ENCODE results near the gene ADARB2.

ADARB2 gene

GRCh38 chr10:1609648-1609970 is 127.7 kb downstream of the ADARB2 start:
- no peak for DNase-seq (ENCODE audit: extremely low spot score)
- CTCF ChIA-PET, result no interaction called here

GRCh38 chr10:1608851-1609647 is 128.3 kb downstream of the ADARB2 start:
- no peak for DNase-seq (ENCODE audit: extremely low spot score)
- ChIA-PET CTCF (no interaction called here), POLR2A (no interaction called here)
- TF ChIP-seq HDGF (IDR thresholded peaks at IDR 0.05; ENCODE audit: borderline replicate concordance) (no peak), SP1 (IDR thresholded peaks at IDR 0.05) (no peak), FOXK2 (IDR thresholded peaks at IDR 0.05) (no peak), PKNOX1 (IDR thresholded peaks at IDR 0.05) (no peak), FOXA1 (IDR thresholded peaks at IDR 0.05) (no peak), NFRKB (IDR thresholded peaks at IDR 0.05) (no peak), LEF1 (IDR thresholded peaks at IDR 0.05; ENCODE audit: borderline replicate concordance) (no peak), BHLHE40 (IDR thresholded peaks at IDR 0.05; ENCODE audit: borderline replicate concordance) (no peak), CTBP1 (IDR thresholded peaks at IDR 0.05; ENCODE audit: borderline replicate concordance) (no peak), L3MBTL2 (conservative IDR thresholded peaks at IDR 0.05) (no peak), ELF4 (IDR thresholded peaks at IDR 0.05) (no peak), SUZ12 (IDR thresholded peaks at IDR 0.05) (no peak), ARNT (IDR thresholded peaks at IDR 0.05) (no peak), TARDBP (IDR thresholded peaks at IDR 0.05) (no peak), ZNF384 (IDR thresholded peaks at IDR 0.05) (no peak), FOXM1 (IDR thresholded peaks at IDR 0.05; ENCODE audit: borderline replicate concordance) (no peak)

More at GRCh38 chr10:1609648-1609970, 127.7 kb downstream of the ADARB2 start:
- POLR2A ChIA-PET, result no interaction called here
- TF ChIP-seq HDGF (IDR thresholded peaks at IDR 0.05; ENCODE audit: borderline replicate concordance) (no peak), BHLHE40 (IDR thresholded peaks at IDR 0.05; ENCODE audit: borderline replicate concordance) (no peak), L3MBTL2 (conservative IDR thresholded peaks at IDR 0.05) (no peak), ARNT (IDR thresholded peaks at IDR 0.05) (no peak), FOXK2 (IDR thresholded peaks at IDR 0.05) (no peak), FOXM1 (IDR thresholded peaks at IDR 0.05; ENCODE audit: borderline replicate concordance) (no peak), ZNF384 (IDR thresholded peaks at IDR 0.05) (no peak), CTBP1 (IDR thresholded peaks at IDR 0.05; ENCODE audit: borderline replicate concordance) (no peak)

- ChIA-PET POLR2A (no interaction called here), CTCF (no interaction called here)
- DNase-seq (ENCODE audit: extremely low spot score), result no peak
These were observed 128.9 kb downstream of the ADARB2 start for GRCh38 chr10:1608408-1608807.

GRCh38 chr10:1607466-1607865 is 129.9 kb downstream of the ADARB2 start:
- TF ChIP-seq NFRKB (IDR thresholded peaks at IDR 0.05), result no peak
- no peak for TF ChIP-seq L3MBTL2 (conservative IDR thresholded peaks at IDR 0.05)
- TF ChIP-seq FOXK2 (IDR thresholded peaks at IDR 0.05), result no peak
- TF ChIP-seq ELF4 (IDR thresholded peaks at IDR 0.05), result no peak
- no peak for TF ChIP-seq CTBP1 (IDR thresholded peaks at IDR 0.05; ENCODE audit: borderline replicate concordance)
- TF ChIP-seq FOXM1 (IDR thresholded peaks at IDR 0.05; ENCODE audit: borderline replicate concordance), result no peak
- TF ChIP-seq SP1 (IDR thresholded peaks at IDR 0.05), result no peak
- TF ChIP-seq LEF1 (IDR thresholded peaks at IDR 0.05; ENCODE audit: borderline replicate concordance), result no peak
- TF ChIP-seq ARNT (IDR thresholded peaks at IDR 0.05), result no peak
- POLR2A ChIA-PET, result no interaction called here
- DNase-seq (ENCODE audit: extremely low spot score), result no peak
- CTCF ChIA-PET, result no interaction called here

More at GRCh38 chr10:1608408-1608807, 128.9 kb downstream of the ADARB2 start:
- no peak for TF ChIP-seq HDGF (IDR thresholded peaks at IDR 0.05; ENCODE audit: borderline replicate concordance)
- TF ChIP-seq SP1 (IDR thresholded peaks at IDR 0.05), result no peak
- TF ChIP-seq ELF4 (IDR thresholded peaks at IDR 0.05), result no peak
- TF ChIP-seq PKNOX1 (IDR thresholded peaks at IDR 0.05), result no peak

- ChIA-PET POLR2A (no interaction called here), CTCF (no interaction called here)
- no peak for DNase-seq (ENCODE audit: extremely low spot score)
These were observed 131.1 kb downstream of the ADARB2 start for GRCh38 chr10:1605999-1606940.

More at GRCh38 chr10:1605999-1606940, 131.1 kb downstream of the ADARB2 start:
- TF ChIP-seq FOXM1 (IDR thresholded peaks at IDR 0.05; ENCODE audit: borderline replicate concordance) (no peak), BHLHE40 (IDR thresholded peaks at IDR 0.05; ENCODE audit: borderline replicate concordance) (no peak), LEF1 (IDR thresholded peaks at IDR 0.05; ENCODE audit: borderline replicate concordance) (no peak), FOXK2 (IDR thresholded peaks at IDR 0.05) (no peak), PKNOX1 (IDR thresholded peaks at IDR 0.05) (no peak), HDGF (IDR thresholded peaks at IDR 0.05; ENCODE audit: borderline replicate concordance) (no peak), SP1 (IDR thresholded peaks at IDR 0.05) (no peak), NFRKB (IDR thresholded peaks at IDR 0.05) (no peak), ARNT (IDR thresholded peaks at IDR 0.05) (no peak), L3MBTL2 (conservative IDR thresholded peaks at IDR 0.05) (no peak), FOXA1 (IDR thresholded peaks at IDR 0.05) (no peak), SUZ12 (IDR thresholded peaks at IDR 0.05) (no peak), CTBP1 (IDR thresholded peaks at IDR 0.05; ENCODE audit: borderline replicate concordance) (no peak)

All from HEK293T (cell line).